ENCODE data around the gene BBS7.

The BBS7 gene

DNA sequence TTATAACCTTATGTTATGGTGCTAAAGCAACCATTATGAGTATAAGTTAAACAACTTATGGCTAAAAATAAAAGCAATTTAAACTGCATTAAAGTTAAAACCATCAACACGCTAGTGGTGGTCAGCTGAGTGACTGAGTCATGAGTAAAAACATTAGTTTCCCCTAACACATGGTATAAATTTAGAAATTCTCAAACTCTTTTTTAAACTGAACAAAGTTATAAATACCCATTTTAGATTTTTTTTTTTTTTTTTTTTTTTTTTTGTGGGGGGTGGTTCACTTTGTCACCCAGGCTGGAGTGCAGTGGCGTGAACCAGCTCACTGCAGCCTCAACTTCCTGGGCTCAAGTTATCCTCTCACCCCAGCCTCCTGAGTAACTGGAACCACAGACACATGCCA, 5.4 kb upstream of the BBS7 start:
- H3K4me3 ChIP-seq (ENCODE audit: low read depth, low read length): no peak overlapping the region
- DNase-seq (ENCODE audit: low read depth, low spot score): no peak
- ChIA-PET POLR2A (no interaction called here), CTCF (no interaction called here)
- TF ChIP-seq, protein P1, sequence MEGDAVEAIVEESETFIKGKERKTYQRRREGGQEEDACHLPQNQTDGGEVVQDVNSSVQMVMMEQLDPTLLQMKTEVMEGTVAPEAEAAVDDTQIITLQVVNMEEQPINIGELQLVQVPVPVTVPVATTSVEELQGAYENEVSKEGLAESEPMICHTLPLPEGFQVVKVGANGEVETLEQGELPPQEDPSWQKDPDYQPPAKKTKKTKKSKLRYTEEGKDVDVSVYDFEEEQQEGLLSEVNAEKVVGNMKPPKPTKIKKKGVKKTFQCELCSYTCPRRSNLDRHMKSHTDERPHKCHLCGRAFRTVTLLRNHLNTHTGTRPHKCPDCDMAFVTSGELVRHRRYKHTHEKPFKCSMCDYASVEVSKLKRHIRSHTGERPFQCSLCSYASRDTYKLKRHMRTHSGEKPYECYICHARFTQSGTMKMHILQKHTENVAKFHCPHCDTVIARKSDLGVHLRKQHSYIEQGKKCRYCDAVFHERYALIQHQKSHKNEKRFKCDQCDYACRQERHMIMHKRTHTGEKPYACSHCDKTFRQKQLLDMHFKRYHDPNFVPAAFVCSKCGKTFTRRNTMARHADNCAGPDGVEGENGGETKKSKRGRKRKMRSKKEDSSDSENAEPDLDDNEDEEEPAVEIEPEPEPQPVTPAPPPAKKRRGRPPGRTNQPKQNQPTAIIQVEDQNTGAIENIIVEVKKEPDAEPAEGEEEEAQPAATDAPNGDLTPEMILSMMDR (IDR thresholded peaks at IDR 0.05; ENCODE audit: insufficient read depth, low read length, missing control alignments): no peak

DNA sequence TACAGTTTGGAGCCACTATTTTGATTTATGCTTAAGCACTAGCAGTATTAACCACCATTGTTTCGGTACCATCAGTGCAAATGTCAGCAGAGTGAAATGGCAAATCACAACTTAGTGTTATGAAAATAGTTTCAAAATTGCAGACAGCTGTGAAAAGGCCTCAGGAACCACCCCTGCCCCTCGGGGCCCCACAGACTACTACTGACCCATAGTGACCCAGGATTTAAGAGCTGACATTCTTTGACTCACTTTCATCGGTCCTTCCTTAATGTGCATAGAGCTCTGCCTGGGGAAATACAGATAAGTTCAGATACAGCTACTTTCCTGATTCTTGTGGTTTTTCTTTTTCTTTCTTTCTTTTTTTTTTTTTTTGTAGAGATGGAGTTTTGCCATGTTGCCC, 3.3 kb upstream of the BBS7 start:
- TF ChIP-seq, protein P1 (IDR thresholded peaks at IDR 0.05; ENCODE audit: insufficient read depth, low read length, missing control alignments): no peak
- DNase-seq (ENCODE audit: low read depth, low spot score): no peak
- ChIA-PET CTCF (no interaction called here), POLR2A (no interaction called here)
- no peak overlapping the region for H3K4me3 ChIP-seq (ENCODE audit: low read depth, low read length)

DNA sequence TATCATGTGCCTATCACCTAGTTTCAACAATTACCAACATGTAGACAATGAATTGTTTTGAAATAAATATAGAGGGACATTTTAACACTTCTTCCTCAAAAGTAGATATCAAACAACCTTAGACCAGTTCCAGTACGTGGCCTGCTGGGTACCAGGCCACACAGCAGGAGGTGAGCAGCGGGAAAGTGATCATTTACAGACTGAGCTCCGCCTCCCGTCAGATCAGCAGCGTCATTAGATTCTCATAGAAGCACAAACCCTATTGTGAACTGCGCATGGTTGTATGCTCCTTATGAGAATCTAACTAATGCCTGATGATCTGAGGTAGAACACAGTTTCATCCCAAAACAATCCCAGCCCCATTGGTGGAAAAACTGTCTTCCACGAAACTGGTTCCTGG, 6.5 kb downstream of the BBS7 start:
- TF ChIP-seq, protein P1 (IDR thresholded peaks at IDR 0.05; ENCODE audit: insufficient read depth, low read length, missing control alignments): no peak
- CTCF ChIA-PET: no interaction called here
- H3K4me3 ChIP-seq (ENCODE audit: low read depth, low read length): no peak overlapping the region
- POLR2A ChIA-PET: no interaction called here
- DNase-seq (ENCODE audit: low read depth, low spot score): no peak

DNA sequence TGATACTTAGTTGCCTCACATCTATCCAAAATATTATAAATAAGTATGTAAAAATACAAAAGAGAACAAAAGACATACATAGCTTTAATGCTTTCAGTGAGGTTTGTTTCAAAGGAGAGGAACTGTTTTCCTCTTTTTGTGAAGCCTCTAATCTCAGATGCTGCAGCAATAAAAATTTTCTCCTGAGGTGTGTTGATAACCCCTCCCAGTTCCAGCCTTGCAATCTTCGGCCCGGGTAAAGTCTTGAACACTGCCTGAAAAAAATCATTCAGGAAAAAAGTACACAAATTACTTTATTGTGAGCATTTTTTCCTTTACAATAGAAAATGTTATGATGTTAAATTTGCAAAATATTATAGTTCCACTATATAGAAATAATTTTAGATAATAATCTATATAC, 8.8 kb downstream of the BBS7 start:
- CTCF ChIA-PET: no interaction called here
- TF ChIP-seq, protein P1 (IDR thresholded peaks at IDR 0.05; ENCODE audit: insufficient read depth, low read length, missing control alignments): no peak
- DNase-seq (ENCODE audit: low read depth, low spot score): no peak
- POLR2A ChIA-PET: no interaction called here
- H3K4me3 ChIP-seq (ENCODE audit: low read depth, low read length): no peak overlapping the region

DNA sequence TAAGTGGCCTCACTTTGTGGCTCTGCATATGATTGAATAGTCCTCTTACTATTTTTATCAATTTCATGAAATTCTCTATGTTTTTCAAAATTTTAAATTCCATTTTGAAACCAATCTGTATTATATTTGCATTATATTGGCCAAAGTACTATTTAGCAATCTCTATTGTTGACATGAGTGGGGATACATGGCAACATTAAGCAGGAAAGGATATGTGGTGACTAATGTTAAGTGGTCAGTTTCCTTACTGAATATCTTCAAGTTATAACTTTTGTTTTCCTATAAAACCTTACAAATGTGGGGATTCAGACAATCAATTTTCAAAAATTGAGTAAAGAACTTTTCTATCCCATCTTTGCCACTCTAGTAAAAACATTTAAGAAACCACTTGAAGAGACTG, 10.2 kb downstream of the BBS7 start:
- TF ChIP-seq, protein P1 (IDR thresholded peaks at IDR 0.05; ENCODE audit: insufficient read depth, low read length, missing control alignments): no peak
- ChIA-PET CTCF (no interaction called here), POLR2A (no interaction called here)
- no peak for DNase-seq (ENCODE audit: low read depth, low spot score)
- no peak overlapping the region for H3K4me3 ChIP-seq (ENCODE audit: low read depth, low read length)

DNA sequence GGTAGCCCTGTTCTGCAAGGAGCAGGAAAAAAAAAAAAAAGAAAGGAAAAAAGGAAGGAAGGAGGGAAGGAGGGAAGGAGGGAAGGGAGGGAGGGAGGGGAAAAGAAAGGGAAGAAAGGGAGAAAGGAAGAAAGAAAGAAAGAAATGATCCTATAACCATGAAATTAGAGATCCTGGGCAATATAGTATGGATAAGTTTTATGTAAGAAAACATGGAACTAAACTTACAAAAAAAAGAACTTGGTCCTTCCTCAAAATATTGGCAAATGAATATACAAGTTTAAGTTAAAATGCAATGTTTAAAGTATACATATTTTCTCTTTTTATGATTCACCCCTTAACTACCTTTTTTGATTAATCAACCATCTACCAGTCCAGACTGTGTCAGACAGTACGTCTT, 18.9 kb downstream of the BBS7 start:
- DNase-seq (ENCODE audit: low read depth, low spot score): no peak
- ChIA-PET CTCF (no interaction called here), POLR2A (no interaction called here)
- TF ChIP-seq, protein P1 (IDR thresholded peaks at IDR 0.05; ENCODE audit: insufficient read depth, low read length, missing control alignments): no peak
- no peak overlapping the region for H3K4me3 ChIP-seq (ENCODE audit: low read depth, low read length)
